IPS-15b (cell line): Measurements from ENCODE around the gene CPAMD8.
"Not testable (repeated sequence)": the region's sequence is repeated elsewhere in the genome, so short reads cannot be mapped to it uniquely, and the experiment has no call there.

ENCODE experiments used
- H3K27me3 ChIP-seq: one replicate; pipeline ENCODE4 v1.6.1; 2013; ENCODE audit warnings: low read length; ENCODE audit not compliant: control insufficient read depth, insufficient read depth
- H3K36me3 ChIP-seq: one replicate; pipeline ENCODE4 v1.6.1; 2013; ENCODE audit warnings: low read length; ENCODE audit not compliant: control insufficient read depth, insufficient read depth
- H3K4me1 ChIP-seq: one replicate; pipeline ENCODE4 v1.6.1; 2013; ENCODE audit warnings: mild to moderate bottlenecking, low read length; ENCODE audit not compliant: control insufficient read depth, insufficient read depth
- H3K4me3 ChIP-seq: one replicate; pipeline ENCODE4 v1.5.1; 2013; ENCODE audit warnings: low read depth, low read length
- H3K9ac ChIP-seq: one replicate; pipeline ENCODE4 v1.6.1; 2013; ENCODE audit warnings: low read depth, mild to moderate bottlenecking, low read length
- H3K9me3 ChIP-seq: one replicate; pipeline ENCODE4 v1.6.1; 2013; ENCODE audit warnings: mild to moderate bottlenecking, low read length; ENCODE audit not compliant: control insufficient read depth, insufficient read depth

Gene CPAMD8

DNA sequence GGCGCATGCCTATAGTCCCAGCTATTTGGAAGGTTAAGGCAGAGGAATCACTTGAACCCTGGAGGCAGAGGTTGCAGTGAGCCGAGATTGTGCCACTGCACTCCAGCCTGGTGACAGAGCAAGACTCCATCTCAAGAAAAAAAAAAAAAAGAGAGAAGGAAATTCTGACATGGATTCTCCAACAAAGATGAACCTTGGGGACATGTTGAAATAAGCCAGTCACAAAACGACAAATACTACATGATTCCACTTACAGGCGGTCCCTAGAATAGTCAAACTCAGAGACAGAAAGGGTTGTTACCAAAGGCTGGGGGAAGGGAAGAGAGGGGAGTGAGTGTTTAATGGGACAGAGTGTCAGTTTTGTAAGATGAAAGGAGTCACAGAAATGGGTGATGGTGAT, 71.4 kb downstream of the CPAMD8 start:
- H3K9ac ChIP-seq = no peak overlapping the region
- H3K9me3 ChIP-seq = no peaks in the 10 kb centered on the region

DNA sequence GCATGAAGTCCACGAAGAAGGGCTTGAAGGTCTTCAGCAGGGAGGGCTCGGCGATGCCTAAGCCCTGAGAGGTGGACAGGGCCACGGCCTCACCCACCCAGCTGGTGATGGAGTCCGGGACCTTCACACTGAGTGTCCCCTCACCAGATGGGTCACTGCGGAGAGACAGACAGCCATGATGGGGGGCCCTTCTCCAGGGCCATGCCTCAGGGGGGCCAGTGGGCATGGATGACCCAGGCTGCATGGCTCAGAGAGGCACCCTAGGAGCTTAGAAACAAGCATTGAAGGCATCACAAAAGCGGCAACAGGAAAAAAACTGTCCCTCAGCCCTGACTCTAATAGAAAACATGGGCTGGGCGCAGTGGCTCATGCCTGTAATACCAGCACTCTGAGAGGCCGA, 74.6 kb downstream of the CPAMD8 start:
- Histone ChIP-seq H3K9ac (no peak overlapping the region), H3K27me3 (no peaks in the 10 kb centered on the region), H3K4me3 (no peak overlapping the region), H3K9me3 (no peaks in the 10 kb centered on the region), H3K36me3 (no peaks in the 10 kb centered on the region), H3K4me1 (no peaks in the 10 kb centered on the region)

More for the DNA sequence above, 71.4 kb downstream of the CPAMD8 start:
- Histone ChIP-seq H3K4me1 (no peaks in the 10 kb centered on the region), H3K27me3 (no peaks in the 10 kb centered on the region), H3K4me3 (no peak overlapping the region), H3K36me3 (no peaks in the 10 kb centered on the region)

DNA sequence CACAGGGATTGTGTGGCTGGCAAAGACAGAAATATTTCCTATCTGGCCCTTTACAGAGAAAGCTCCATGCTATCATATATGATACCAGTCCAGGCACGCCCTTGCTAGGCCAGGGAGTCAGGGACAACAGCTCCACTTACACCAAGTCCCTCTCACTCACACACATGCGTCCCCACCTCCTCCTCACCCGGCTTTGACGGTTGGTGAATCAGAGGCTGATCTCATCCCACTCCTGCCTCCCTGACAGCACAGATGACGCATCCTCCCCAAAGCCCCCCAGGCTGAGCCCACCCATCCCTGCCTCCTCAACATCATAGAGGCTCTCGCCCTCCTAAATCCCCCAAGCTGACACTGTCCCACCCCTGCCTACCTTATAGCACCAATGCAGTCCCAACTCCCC, 75.1 kb downstream of the CPAMD8 start:
- Histone ChIP-seq H3K9me3 (no peaks in the 10 kb centered on the region), H3K4me3 (no peak overlapping the region), H3K9ac (no peak overlapping the region), H3K4me1 (no peaks in the 10 kb centered on the region), H3K27me3 (no peaks in the 10 kb centered on the region), H3K36me3 (no peaks in the 10 kb centered on the region)

DNA sequence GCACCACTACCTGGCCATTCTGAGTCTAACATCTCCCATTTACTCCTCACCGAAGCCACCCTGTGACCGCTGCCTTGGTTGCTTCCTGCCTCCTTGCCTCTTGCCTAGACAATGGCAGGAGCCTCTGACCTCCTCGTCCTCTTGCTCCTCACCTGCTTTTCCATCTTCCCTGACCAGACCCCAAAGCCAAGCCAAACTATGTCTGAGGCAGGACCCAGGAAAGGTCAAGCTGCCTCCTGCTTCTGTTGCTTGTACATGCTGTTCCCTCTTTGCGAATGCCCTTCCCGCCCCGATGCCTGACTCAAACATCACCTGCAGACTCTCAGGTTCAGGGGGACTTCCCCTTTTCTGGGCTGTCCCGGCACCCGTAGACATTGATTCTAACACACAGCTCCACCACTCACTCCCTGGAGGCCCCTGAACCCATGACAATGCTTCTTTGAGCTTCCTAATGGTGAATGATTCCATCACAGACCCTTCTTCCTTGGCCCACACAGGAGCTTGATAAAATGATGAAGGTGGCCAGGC, 77.0 kb downstream of the CPAMD8 start:
- H3K36me3 ChIP-seq = no peaks in the 10 kb centered on the region
- no peak overlapping the region for H3K9ac ChIP-seq
- no peak overlapping the region for H3K4me3 ChIP-seq
- no peaks in the 10 kb centered on the region for H3K4me1 ChIP-seq
- no peaks in the 10 kb centered on the region for H3K9me3 ChIP-seq
- H3K27me3 ChIP-seq = no peaks in the 10 kb centered on the region

DNA sequence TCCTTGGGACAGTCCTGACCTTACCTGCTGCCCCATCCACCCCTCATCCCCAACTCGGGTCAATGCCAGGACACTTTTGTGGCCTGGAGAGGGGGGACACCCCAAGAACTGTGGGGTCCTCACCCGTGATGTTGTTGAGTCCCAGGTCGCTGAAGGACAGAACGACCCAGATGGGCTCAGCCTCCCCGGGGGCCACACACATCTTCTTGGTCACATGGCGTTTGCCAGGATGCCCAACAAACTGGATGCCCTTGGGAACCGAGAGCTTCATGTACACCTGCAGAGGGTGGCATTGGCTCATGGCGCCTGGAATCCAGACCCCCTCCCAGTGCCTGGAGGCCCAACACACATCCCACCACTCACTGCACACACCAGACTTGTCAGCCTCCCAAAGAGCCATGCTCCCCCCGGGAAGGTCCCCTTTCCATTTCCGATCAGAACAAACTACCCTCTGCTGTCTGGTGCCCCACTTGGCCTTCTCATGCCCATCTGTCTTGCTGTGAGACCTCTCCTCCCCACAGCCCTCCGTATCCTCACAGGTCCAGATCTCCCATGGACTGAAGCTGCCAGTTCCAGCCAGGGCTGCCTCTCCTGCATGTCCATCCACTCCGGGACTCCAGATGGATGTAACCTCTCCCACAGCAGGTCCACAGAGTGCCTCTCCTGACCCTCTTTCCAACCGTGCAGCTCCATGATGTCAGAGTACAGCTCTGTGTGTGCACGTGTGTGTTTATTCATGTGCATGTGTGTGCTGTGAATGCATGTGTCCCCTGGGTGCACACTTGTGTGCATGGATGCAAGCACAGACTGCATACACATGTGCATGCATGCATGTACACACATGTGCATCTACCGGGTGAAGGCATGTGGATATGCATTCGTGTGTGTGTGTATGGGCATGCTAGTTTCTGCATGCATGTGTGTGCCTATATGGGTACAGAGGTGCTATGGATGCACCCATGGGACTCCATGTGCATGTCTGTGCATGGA, 79.4 kb downstream of the CPAMD8 start:
- no peaks in the 10 kb centered on the region for H3K4me1 ChIP-seq
- H3K27me3 ChIP-seq = no peaks in the 10 kb centered on the region
- no peak overlapping the region for H3K4me3 ChIP-seq
- H3K9me3 ChIP-seq = no peaks in the 10 kb centered on the region
- H3K36me3 ChIP-seq = no peaks in the 10 kb centered on the region
- no peak overlapping the region for H3K9ac ChIP-seq

DNA sequence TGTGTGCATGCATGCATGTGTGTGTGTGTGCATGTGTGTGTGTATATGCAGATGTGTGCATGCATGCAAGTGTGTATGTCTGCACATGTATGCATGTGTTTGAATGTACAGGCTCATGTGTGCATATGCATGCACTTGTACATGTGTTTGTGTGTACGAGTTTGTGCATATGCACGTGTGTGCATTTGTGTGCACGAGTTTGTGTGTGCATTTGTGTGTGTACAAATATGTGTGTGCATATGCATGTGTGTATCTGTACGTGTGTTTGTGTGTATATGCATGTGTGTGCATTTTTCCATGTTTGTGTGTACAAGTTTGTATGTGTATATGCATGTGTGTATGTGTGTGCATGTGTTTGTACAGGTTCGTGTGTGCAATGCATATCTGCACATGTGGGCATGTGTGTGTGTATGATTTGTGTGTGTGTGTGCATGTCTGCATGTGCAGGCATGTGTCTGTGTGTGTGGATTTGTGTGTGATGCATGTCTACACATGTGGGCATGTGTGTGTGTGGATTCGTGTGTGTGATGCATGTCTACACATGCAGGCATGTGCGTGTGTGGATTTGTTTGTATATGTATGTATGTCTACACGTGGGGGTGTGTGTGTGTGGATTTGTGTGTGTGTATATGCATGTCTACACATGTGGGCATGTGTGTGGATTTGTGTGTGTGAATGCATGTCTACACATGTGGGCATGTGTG, 80.7 kb downstream of the CPAMD8 start:
- no peaks in the 10 kb centered on the region for H3K27me3 ChIP-seq
- H3K4me3 ChIP-seq = no peak overlapping the region
- no peaks in the 10 kb centered on the region for H3K4me1 ChIP-seq
- no peaks in the 10 kb centered on the region for H3K9me3 ChIP-seq
- H3K36me3 ChIP-seq = no peaks in the 10 kb centered on the region
- no peak overlapping the region for H3K9ac ChIP-seq

DNA sequence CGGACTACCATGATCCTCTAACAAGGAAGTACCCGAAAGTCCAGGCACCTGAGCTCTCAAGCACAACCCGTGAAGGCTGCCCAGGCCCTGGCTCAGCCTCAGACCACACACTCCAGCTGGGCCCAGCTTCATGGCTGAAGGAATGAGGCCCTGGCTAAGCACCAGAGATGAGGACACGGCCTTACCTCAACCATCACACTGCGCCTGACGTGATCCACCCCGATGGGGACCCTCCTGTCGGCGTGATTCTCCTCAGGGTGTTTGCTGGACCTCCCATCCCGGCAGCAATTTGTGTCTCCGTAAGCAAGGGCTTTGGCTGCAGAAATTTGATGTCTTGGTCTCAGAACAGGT, 81.3 kb downstream of the CPAMD8 start:
- H3K36me3 ChIP-seq = no peaks in the 10 kb centered on the region
- H3K9ac ChIP-seq = no peak overlapping the region
- H3K9me3 ChIP-seq = no peaks in the 10 kb centered on the region
- H3K4me3 ChIP-seq = no peak overlapping the region
- no peaks in the 10 kb centered on the region for H3K27me3 ChIP-seq
- H3K4me1 ChIP-seq = no peaks in the 10 kb centered on the region

DNA sequence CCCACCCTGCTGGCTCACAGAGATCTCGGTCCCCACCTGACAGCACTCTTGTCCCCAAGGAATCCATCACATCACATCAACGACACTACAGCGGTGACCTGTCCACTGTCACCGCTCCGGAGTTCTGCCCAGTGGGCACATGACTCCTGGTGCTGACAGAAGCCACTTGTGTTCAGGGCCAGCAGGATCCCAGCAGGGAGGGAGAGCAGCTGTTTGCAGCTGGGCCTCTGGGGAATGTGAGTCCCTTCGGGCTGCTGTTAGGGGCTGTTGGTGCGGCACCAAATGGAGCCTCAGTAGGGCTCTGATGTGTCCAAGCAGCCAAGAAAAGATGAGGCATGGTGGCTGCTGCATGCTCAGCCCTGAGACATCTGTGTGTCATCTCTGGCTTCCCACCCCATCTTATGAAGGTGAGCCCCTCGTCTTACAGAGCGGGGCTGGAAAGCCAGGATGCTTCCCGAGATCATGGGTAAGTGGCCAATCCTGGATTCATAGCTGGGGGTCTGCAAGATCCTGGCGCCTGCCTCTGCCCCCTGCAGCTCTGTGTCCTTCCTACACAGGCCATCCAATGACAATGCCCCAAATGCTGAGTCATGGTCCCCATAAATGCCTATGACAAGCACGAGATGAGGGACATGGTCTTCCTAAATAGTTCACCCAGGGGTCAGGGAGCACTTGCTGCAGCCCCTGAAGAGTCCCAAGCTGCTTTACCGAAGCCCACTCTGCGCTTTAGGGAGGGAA, 81.8 kb downstream of the CPAMD8 start:
- Histone ChIP-seq H3K9me3 (no peaks in the 10 kb centered on the region), H3K9ac (no peak overlapping the region), H3K36me3 (no peaks in the 10 kb centered on the region), H3K27me3 (no peaks in the 10 kb centered on the region), H3K4me3 (no peak overlapping the region), H3K4me1 (no peaks in the 10 kb centered on the region)

DNA sequence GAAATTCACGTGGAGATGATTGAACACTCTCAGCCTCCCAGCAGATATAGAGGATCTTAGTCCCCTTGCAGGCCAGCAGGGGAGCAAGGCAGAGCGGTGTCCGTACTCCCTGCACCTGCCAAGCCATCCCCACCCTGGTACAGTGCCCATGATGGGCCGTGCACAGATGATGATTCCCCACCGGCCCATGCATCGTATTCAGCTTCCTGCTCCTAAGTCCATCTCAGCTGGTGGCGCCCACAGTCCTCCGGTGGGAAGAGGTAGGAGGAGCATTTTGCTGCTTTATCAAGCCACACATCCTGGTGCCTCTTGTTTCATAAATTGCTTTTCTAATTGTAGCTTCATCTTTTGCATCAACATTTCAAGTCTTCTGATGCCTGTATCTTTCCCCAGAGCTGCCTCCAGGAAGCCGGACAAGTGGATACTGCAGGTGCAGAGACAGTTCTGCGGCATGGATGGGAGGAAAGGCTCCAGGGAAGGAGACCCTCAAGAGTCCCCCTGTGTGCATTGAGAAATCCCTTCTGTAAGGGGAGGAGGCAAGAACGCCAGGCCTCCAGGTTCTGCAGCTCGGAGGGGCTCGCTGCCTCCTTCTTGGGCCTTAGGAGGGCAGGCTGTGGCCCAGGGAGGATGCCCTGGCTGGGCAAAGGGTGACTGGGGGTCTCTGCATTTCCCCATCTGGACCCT, 82.5 kb downstream of the CPAMD8 start:
- Histone ChIP-seq H3K9ac (no peak overlapping the region), H3K4me1 (no peaks in the 10 kb centered on the region)

DNA sequence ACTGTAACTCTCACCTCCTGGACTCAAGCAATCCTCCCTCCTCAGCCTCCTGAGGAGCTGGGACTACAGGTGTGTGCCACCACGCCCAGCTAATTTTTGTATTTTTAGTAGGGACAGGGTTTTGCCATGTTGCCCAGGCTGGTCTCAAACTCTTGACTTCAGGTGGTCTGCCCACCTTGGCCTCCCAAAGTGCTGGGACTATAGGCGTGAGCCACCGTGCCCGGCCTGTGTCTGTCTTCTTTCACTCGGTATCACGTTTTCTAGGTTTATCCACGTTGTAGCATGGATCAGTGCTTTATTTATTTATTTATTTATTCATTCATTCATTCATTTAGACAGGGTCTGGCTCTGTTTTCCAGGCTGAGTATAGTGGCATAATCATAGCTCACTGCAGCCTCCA, 83.5 kb downstream of the CPAMD8 start:
- not testable (repeated sequence) for H3K9me3 ChIP-seq, H3K36me3 ChIP-seq, H3K9ac ChIP-seq, H3K4me1 ChIP-seq, H3K27me3 ChIP-seq, H3K4me3 ChIP-seq

More for the DNA sequence above, 82.5 kb downstream of the CPAMD8 start:
- H3K4me3 ChIP-seq = no peak overlapping the region
- H3K27me3 ChIP-seq = no peaks in the 10 kb centered on the region
- no peaks in the 10 kb centered on the region for H3K9me3 ChIP-seq
- H3K36me3 ChIP-seq = no peaks in the 10 kb centered on the region

DNA sequence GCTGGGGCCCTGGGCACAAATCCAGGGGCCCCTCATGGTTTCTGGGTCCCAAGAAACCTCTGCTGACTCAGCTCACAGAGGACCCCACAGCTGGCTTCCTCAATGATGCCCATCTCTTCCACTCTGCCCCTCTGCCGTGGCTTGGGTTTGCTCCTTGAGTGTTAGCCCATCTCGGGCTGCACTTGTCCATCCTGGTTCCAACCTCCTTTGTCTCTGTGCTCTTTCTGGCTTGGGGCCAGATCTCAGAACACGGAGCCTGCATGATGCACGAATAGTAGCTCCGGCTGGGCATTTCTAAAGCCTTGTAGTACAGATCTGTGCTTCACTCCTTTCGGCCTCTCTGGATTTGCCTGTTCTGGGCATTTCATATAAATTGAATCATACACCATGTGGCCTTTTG, 84.0 kb downstream of the CPAMD8 start:
- Histone ChIP-seq H3K4me1 (peaks cover 4% of the 10 kb centered on the region), H3K27me3 (no peaks in the 10 kb centered on the region), H3K9ac (no peak overlapping the region), H3K9me3 (no peaks in the 10 kb centered on the region), H3K36me3 (peaks cover 3% of the 10 kb centered on the region), H3K4me3 (no peak overlapping the region)
